Neural progenitor cell (in vitro differentiated cells): ENCODE results near the gene N4BP2.

Experiments
- CTCF ChIP-seq: fragments of 200-600 bp; sonication (generic); IDR thresholded peaks from 2 replicates; pipeline ENCODE4 v1.5.1; 2017; ENCODE audit warnings: antibody characterized with exemption, mild to moderate bottlenecking
- EZH2 ChIP-seq: fragments of 200-600 bp; sonication (generic); IDR thresholded peaks from 2 replicates; pipeline ENCODE4 v1.6.1; 2017; ENCODE audit warnings: antibody characterized with exemption, mild to moderate bottlenecking, moderate library complexity
- EZH2phosphoT487 ChIP-seq: fragments of 200-600 bp; sonication (generic); IDR thresholded peaks from 2 replicates; pipeline ENCODE4 v1.6.1; 2017; ENCODE audit warnings: antibody characterized with exemption

DNA sequence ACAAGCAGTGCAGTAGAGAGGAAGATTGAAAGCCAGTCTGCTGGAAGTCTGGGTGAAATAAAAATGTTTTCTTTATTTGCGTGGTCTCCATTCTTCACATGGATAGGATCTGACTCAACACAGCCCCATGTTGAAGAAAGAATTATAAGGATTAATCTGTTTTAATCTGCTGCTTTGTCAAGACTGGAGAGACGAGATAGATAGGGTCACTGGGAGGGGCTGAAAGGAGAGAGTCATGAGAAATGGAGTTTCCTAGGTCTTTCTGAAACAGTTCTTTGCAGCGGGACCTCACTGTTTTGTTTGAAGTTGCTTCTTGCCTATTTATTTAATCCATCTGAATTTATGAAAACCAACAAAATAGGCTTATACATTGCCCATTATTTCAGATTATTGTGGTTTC lies 107.8 kb downstream of the N4BP2 start:
- no peak for TF ChIP-seq EZH2
- TF ChIP-seq CTCF, result no peak
- TF ChIP-seq EZH2phosphoT487, result no peak
